Gastroesophageal sphincter (tissue), 4 donors: ENCODE results near the gene BRPF3. TPM values are rescaled to one million over a fixed set of nuclear protein-coding genes. Genes with fewer than 3 reads are reported as not detected.

Source experiments
- ATAC-seq: fragments of 150-250 bp; one replicate; pipeline ENCODE4 v1.9.1; 2016; ENCODE audit warnings: mild to moderate bottlenecking, moderate library complexity
- H3K27ac ChIP-seq, 4 donors: fragments of 200-600 bp; sonication (generic) in 3 of 4; 1 replicate in 3 of 4; 2 replicates in 1 of 4; pipeline ENCODE4 v1.5.1; 2016 to 2019
- H3K27me3 ChIP-seq: fragments of 200-600 bp; sonication (generic); one replicate; pipeline ENCODE4 v1.5.1; 2019
- H3K36me3 ChIP-seq, 2 donors: fragments of 200-600 bp; sonication (generic); one replicate each; pipeline ENCODE4 v1.5.1; 2019; ENCODE audit warnings: control low read depth in 1 of 2
- H3K4me1 ChIP-seq, 3 donors: fragments of 200-600 bp; sonication (generic); 1 replicate in 2 of 3; 2 replicates in 1 of 3; pipeline ENCODE4 v1.5.1; 2016 to 2019; ENCODE audit warnings: control low read depth in 2 of 3
- H3K4me3 ChIP-seq, 2 donors: fragments of 200-600 bp; sonication (generic); one replicate each; pipeline ENCODE4 v1.5.1; 2019; ENCODE audit warnings: mild to moderate bottlenecking in 1 of 2, moderate library complexity in 1 of 2
- H3K9me3 ChIP-seq, 3 donors: fragments of 200-600 bp; sonication (generic); one replicate each; pipeline ENCODE4 v1.5.1; 2017 to 2019; ENCODE audit warnings: control low read depth in 2 of 3
- EP300 ChIP-seq: sonication (generic); formaldehyde crosslinking; IDR thresholded peaks from one replicate; pipeline ENCODE4 v1.6.1; 2017; ENCODE audit warnings: antibody characterized with exemption, mild to moderate bottlenecking
- POLR2A ChIP-seq, 2 donors: fragments of 450-650 bp; IDR thresholded peaks; one replicate each; pipeline ENCODE4 v1.6.1; 2017; ENCODE audit warnings: antibody characterized with exemption in 2 of 2, mild to moderate bottlenecking in 2 of 2, moderate library complexity in 1 of 2
- POLR2AphosphoS5 ChIP-seq: sonication (generic); formaldehyde crosslinking; IDR thresholded peaks from one replicate; pipeline ENCODE4 v1.6.1; 2017; ENCODE audit warnings: antibody characterized with exemption
- WGBS, 2 donors: methylation state at CpG; one replicate each; pipeline ENCODE4 v1.1.5; 2018; ENCODE audit warnings: low coverage in 1 of 2; 5-methylcytosine and 5-hydroxymethylcytosine counted together
- total RNA-seq, 4 donors: library from RNA; depleted of rRNA; stranded (reverse); fragments of >200 nt; gene quantifications; one replicate each; pipeline ENCODE4 v1.1.0, GENCODE V29; 2016
- TF ChIP-seq, protein P1 (sequence below), 4 experiments: fragments of 200-600 bp in 2 of 4; fragments of 450-650 bp in 2 of 4; sonication (generic) in 1 of 4; IDR thresholded peaks; one replicate each; pipeline ENCODE4 v1.5.1; 2017 to 2019; ENCODE audit warnings: antibody characterized with exemption in 4 of 4, mild to moderate bottlenecking in 2 of 4, moderate library complexity in 2 of 4

BRPF3 gene
- total RNA-seq, 4 donors from 2014 or later: 19.0 to 36.7 (median 20.4) TPM

- Histone ChIP-seq H3K27ac (no peak overlapping the region), H3K4me3 (no peak overlapping the region), H3K9me3 (no peaks in the 10 kb centered on the region), H3K4me1 (no peaks in the 10 kb centered on the region), H3K27me3 (no peaks in the 10 kb centered on the region), H3K36me3 (peaks cover 0 to 92% of the 10 kb centered on the region in 2 donors)
- ATAC-seq: no peak
- WGBS, 2 donors: 78 to 83% methylated on average over 1 of the region's 5 CpGs
- no peak for TF ChIP-seq POLR2A (IDR thresholded peaks at IDR 0.05)
- TF ChIP-seq EP300: no peak
- no peak for TF ChIP-seq POLR2AphosphoS5
- TF ChIP-seq, protein P1, sequence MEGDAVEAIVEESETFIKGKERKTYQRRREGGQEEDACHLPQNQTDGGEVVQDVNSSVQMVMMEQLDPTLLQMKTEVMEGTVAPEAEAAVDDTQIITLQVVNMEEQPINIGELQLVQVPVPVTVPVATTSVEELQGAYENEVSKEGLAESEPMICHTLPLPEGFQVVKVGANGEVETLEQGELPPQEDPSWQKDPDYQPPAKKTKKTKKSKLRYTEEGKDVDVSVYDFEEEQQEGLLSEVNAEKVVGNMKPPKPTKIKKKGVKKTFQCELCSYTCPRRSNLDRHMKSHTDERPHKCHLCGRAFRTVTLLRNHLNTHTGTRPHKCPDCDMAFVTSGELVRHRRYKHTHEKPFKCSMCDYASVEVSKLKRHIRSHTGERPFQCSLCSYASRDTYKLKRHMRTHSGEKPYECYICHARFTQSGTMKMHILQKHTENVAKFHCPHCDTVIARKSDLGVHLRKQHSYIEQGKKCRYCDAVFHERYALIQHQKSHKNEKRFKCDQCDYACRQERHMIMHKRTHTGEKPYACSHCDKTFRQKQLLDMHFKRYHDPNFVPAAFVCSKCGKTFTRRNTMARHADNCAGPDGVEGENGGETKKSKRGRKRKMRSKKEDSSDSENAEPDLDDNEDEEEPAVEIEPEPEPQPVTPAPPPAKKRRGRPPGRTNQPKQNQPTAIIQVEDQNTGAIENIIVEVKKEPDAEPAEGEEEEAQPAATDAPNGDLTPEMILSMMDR (IDR thresholded peaks at IDR 0.05): no peak
Measured at GRCh38 chr6:36224918-36225461, 28.4 kb downstream of the BRPF3 start.

DNA sequence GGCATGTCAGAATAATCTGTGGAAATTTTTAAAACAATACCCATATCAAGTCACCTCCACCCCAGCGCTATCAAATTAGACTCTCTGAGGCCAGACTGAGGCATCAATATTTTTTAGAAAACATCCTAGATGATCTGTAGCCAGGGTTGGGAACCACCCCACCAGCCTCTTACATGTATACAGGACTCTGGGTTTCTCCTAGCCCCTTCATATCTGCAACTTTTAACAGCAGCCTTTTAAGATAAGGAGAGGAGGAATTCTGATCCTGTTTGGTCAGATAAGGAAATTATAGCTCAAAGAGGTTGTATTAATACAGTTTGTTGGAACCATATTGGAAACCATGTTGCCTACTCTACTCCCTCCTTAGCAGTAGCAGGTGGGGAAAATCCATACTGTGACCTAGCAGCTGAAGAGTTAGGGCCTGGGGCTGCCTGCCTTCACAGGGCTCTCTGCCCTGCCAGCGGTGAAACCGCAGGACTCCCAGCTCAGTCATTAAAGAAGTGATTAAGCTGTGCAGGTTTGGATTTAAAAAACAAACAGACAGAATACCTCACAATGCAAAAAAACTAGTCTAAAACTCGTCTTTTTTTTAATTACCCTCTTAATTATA, 30.0 kb downstream of the BRPF3 start:
- ATAC-seq: no peak
- 88 to 90% methylated on average over 4 of the region's 4 CpGs for WGBS, 2 donors
- H3K9me3 ChIP-seq: no peaks in the 10 kb centered on the region
- peaks cover 0 to 97% of the 10 kb centered on the region in 2 donors for H3K36me3 ChIP-seq
- H3K27ac ChIP-seq: no peak overlapping the region
- TF ChIP-seq, protein P1 (IDR thresholded peaks at IDR 0.05): no peak
- TF ChIP-seq POLR2A (IDR thresholded peaks at IDR 0.05): no peak
- TF ChIP-seq POLR2AphosphoS5: no peak
- no peak for TF ChIP-seq EP300
- H3K4me3 ChIP-seq: no peak overlapping the region
- H3K27me3 ChIP-seq: no peaks in the 10 kb centered on the region
- no peaks in the 10 kb centered on the region for H3K4me1 ChIP-seq

GRCh38 chr6:36227379-36228228, 31.1 kb downstream of the BRPF3 start:
- H3K4me3 ChIP-seq: no peak overlapping the region
- TF ChIP-seq EP300 (no peak), POLR2AphosphoS5 (no peak), POLR2A (IDR thresholded peaks at IDR 0.05) (no peak)
- TF ChIP-seq, protein P1 (IDR thresholded peaks at IDR 0.05): no peak
- peaks cover 0 to 98% of the 10 kb centered on the region in 2 donors for H3K36me3 ChIP-seq
- H3K9me3 ChIP-seq: no peaks in the 10 kb centered on the region
- 43 to 83% methylated on average over 1 of the region's 1 CpG for WGBS, 2 donors
- no peak overlapping the region for H3K27ac ChIP-seq
- no peaks in the 10 kb centered on the region for H3K4me1 ChIP-seq
- no peak for ATAC-seq
- no peaks in the 10 kb centered on the region for H3K27me3 ChIP-seq

DNA sequence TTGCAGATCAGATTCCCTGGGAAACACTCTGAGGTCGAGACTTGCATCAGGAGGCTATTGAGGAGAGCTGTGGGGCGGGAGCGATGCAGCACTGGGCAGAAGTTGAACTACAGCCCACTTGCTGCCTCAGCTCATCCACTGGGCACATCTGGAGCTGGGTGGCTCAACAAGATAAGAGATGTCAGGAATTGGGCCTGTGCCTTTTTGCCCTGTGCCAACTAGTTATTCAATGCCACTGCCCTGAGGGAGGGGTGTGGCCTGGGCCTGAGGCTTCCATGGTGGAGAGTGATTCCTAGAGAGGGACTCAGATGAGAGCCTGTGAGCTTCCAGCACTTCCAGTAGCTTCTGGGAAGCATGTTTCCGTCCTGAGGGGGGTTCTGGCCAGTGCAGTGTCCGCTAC, 32.7 kb downstream of the BRPF3 start:
- Histone ChIP-seq H3K9me3 (no peaks in the 10 kb centered on the region), H3K36me3 (peaks cover 0 to 100% of the 10 kb centered on the region in 2 donors), H3K27ac (no peak overlapping the region), H3K4me3 (no peak overlapping the region), H3K4me1 (no peaks in the 10 kb centered on the region), H3K27me3 (no peaks in the 10 kb centered on the region)
- ATAC-seq: no peak
- WGBS, 2 donors: 80 to 96% methylated on average over 2 to 3 of the region's 5 CpGs
- TF ChIP-seq EP300 (no peak), POLR2AphosphoS5 (no peak), POLR2A (IDR thresholded peaks at IDR 0.05) (no peak)
- TF ChIP-seq, protein P1 (IDR thresholded peaks at IDR 0.05): no peak
